Keratinocyte (primary cell): ENCODE data around the gene PDE6A. TPM values are rescaled to one million over a fixed set of nuclear protein-coding genes. Genes with fewer than 3 reads are reported as not detected.

ENCODE experiments used
- DNase-seq: peaks from one replicate; pipeline ENCODE4 v3.0.0-alpha.2; 2011; ENCODE audit warnings: low read depth, missing footprints, low spot score
- FAIRE-seq: peaks from 2 replicates; lab custom pipeline; 2011; peaks lifted over from hg19 to GRCh38; lab: Jason Lieb, UNC
- H2AFZ ChIP-seq: 2 replicates; pipeline ENCODE4 v1.6.0; 2012; ENCODE audit warnings: low read length, control low read depth, inconsistent platforms; ENCODE audit not compliant: control insufficient read depth
- H3K27ac ChIP-seq: 2 replicates; pipeline ENCODE4 v1.5.1; 2011; ENCODE audit warnings: low read length; ENCODE audit not compliant: control insufficient read depth, insufficient read depth
- H3K27me3 ChIP-seq: 3 replicates; pipeline ENCODE4 v1.6.0; 2011; ENCODE audit warnings: low read length; ENCODE audit not compliant: control insufficient read depth, insufficient read depth; ENCODE audit errors: extremely low read depth
- H3K36me3 ChIP-seq, 2 experiments: 2 replicates in 1 of 2; 3 replicates in 1 of 2; pipeline ENCODE4 v1.5.1; 2011; ENCODE audit warnings: low read length in 2 of 2, mild to moderate bottlenecking in 1 of 2; ENCODE audit not compliant: control insufficient read depth in 2 of 2, insufficient read depth in 2 of 2; ENCODE audit errors: extremely low read depth in 1 of 2
- H3K4me1 ChIP-seq: 3 replicates; pipeline ENCODE4 v1.5.1; 2011; ENCODE audit warnings: low read length; ENCODE audit not compliant: control insufficient read depth, insufficient read depth; ENCODE audit errors: extremely low read depth
- H3K4me2 ChIP-seq: 3 replicates; pipeline ENCODE4 v1.6.0; 2011; ENCODE audit warnings: low read depth, low read length; ENCODE audit not compliant: control insufficient read depth, insufficient read depth; ENCODE audit errors: extremely low read depth
- H3K4me3 ChIP-seq, 3 experiments: fragments of 200-600 bp in 1 of 3; sonication (generic) in 1 of 3; 2 replicates in 2 of 3; 3 replicates in 1 of 3; pipeline ENCODE4 v1.5.1; 2011 to 2016; ENCODE audit warnings: low read length in 3 of 3, mild to moderate bottlenecking in 3 of 3, control low read depth in 2 of 3, inconsistent platforms in 1 of 3, low read depth in 1 of 3, mixed read lengths in 1 of 3, mixed run types in 1 of 3, moderate library complexity in 1 of 3; ENCODE audit not compliant: control insufficient read depth in 2 of 3, insufficient read depth in 2 of 3; ENCODE audit errors: extremely low read depth in 1 of 3
- H3K79me2 ChIP-seq: 2 replicates; pipeline ENCODE4 v1.6.0; 2012; ENCODE audit warnings: low read length; ENCODE audit not compliant: control insufficient read depth, insufficient read depth
- H3K9ac ChIP-seq: 3 replicates; pipeline ENCODE4 v1.6.0; 2011; ENCODE audit warnings: low read length; ENCODE audit not compliant: control insufficient read depth, insufficient read depth; ENCODE audit errors: extremely low read depth
- H3K9me1 ChIP-seq: 3 replicates; pipeline ENCODE4 v1.6.0; 2011; ENCODE audit warnings: low read length; ENCODE audit not compliant: control insufficient read depth, insufficient read depth; ENCODE audit errors: extremely low read depth
- H3K9me3 ChIP-seq: 2 replicates; pipeline ENCODE4 v1.5.1; 2012; ENCODE audit warnings: low read depth, low read length; ENCODE audit not compliant: control insufficient read depth
- H4K20me1 ChIP-seq: 3 replicates; pipeline ENCODE4 v1.6.0; 2011; ENCODE audit warnings: low read length; ENCODE audit not compliant: control insufficient read depth, insufficient read depth; ENCODE audit errors: extremely low read depth
- CTCF ChIP-seq, 3 experiments: IDR thresholded peaks in 1 of 3; conservative IDR thresholded peaks in 1 of 3; optimal IDR thresholded peaks in 1 of 3; 2 replicates in 2 of 3; 3 replicates in 1 of 3; pipeline versions ENCODE3 to v1.5.1; 2011; ENCODE audit warnings: low read length in 3 of 3, mild to moderate bottlenecking in 3 of 3, moderate library complexity in 2 of 3, control low read depth in 1 of 3, inconsistent platforms in 1 of 3; ENCODE audit not compliant: insufficient read depth in 2 of 3; ENCODE audit errors: extremely low read depth in 1 of 3
- EZH2 ChIP-seq: IDR thresholded peaks from one replicate; pipeline ENCODE4 v1.6.1; 2012; ENCODE audit warnings: inconsistent platforms, mild to moderate bottlenecking, low read length, moderate library complexity
- dilution Hi-C: fragments of 300-500 bp; cut with MboI; formaldehyde crosslinking; loops from one replicate; pipeline ENCODE4 v1.7.0; 2020; ENCODE audit warnings: low sequenced_read_pairs; ENCODE audit not compliant: extremely low pct_ligation_motif_present
- polyA plus RNA-seq, 5 experiments: library from polyadenylated mRNA; depleted of rRNA in 3 of 5; stranded (reverse) in 3 of 5; stranded (forward) in 1 of 5; unstranded in 1 of 5; fragments of >200 nt; gene quantifications; 1 replicate in 1 of 5; 2 replicates in 3 of 5; 3 replicates in 1 of 5; pipeline versions ENCODE4 v1.2.1 to v1.2.3, GENCODE V29; 2011 to 2012; ENCODE audit warnings: missing spikeins in 2 of 5, low read depth in 1 of 5, low replicate concordance in 1 of 5

The PDE6A gene
- polyA plus RNA-seq, 1 donor (not counting 4 experiments of a cell fraction or from before 2014, with no cell fraction given) = 0.03 TPM

- Histone ChIP-seq H3K4me3 (no peak overlapping the region), H3K9me1 (no peaks in the 10 kb centered on the region), H3K9ac (no peak overlapping the region), H3K79me2 (no peaks in the 10 kb centered on the region), H3K27ac (no peak overlapping the region), H3K9me3 (no peaks in the 10 kb centered on the region), H4K20me1 (no peaks in the 10 kb centered on the region), H2AFZ (no peak overlapping the region), H3K36me3 (peaks cover 15 to 21% of the 10 kb centered on the region in 2 experiments), H3K4me2 (no peak overlapping the region), H3K27me3 (no peaks in the 10 kb centered on the region), H3K4me1 (no peaks in the 10 kb centered on the region)
- FAIRE-seq (no peak), DNase-seq (no peak)
- TF ChIP-seq EZH2 (no peak), CTCF (optimal IDR thresholded peaks at IDR 0.05 in 1 of 3, IDR thresholded peaks at IDR 0.05 in 1 of 3, conservative IDR thresholded peaks at IDR 0.05 in 1 of 3; ENCODE audit: extremely low read depth in 1 of 3, insufficient read depth in 2 of 3, low read length in 3 of 3) (no peak)
- dilution Hi-C loops = no loop called here
Measured at GRCh38 chr5:149845601-149846000, 99.0 kb downstream of the PDE6A start.

GRCh38 chr5:149841851-149842793, 102.5 kb downstream of the PDE6A start:
- peaks cover 11% of the 10 kb centered on the region for H3K4me1 ChIP-seq
- TF ChIP-seq CTCF (optimal IDR thresholded peaks at IDR 0.05 in 1 of 3, IDR thresholded peaks at IDR 0.05 in 1 of 3, conservative IDR thresholded peaks at IDR 0.05 in 1 of 3; ENCODE audit: extremely low read depth in 1 of 3, insufficient read depth in 2 of 3, low read length in 3 of 3) (no peak), EZH2 (no peak)
- no peak for DNase-seq
- H3K9me3 ChIP-seq = no peaks in the 10 kb centered on the region
- no peak overlapping the region for H3K27ac ChIP-seq
- dilution Hi-C loops = no loop called here
- H3K79me2 ChIP-seq = no peaks in the 10 kb centered on the region
- no peak overlapping the region for H3K4me3 ChIP-seq
- H3K36me3 ChIP-seq = peaks cover 4 to 15% of the 10 kb centered on the region in 2 experiments
- no peak overlapping the region for H3K9ac ChIP-seq
- no peak overlapping the region for H3K4me2 ChIP-seq
- H3K9me1 ChIP-seq = no peaks in the 10 kb centered on the region
- H3K27me3 ChIP-seq = no peaks in the 10 kb centered on the region
- no peak for FAIRE-seq
- H4K20me1 ChIP-seq = no peaks in the 10 kb centered on the region
- no peak overlapping the region for H2AFZ ChIP-seq
